ENCODE results near the gene SLC37A1. TPM values are rescaled to one million over a fixed set of nuclear protein-coding genes. Genes with fewer than 3 reads are reported as not detected.

The SLC37A1 gene
- total and polyA plus RNA-seq, 9 of the 15 experiments (the other 6 are each of a cell fraction or from before 2014, with no cell fraction given): 0.06 to 3.4 (median 0.40) TPM

- TF ChIP-seq BRD9 (IDR thresholded peaks at IDR 0.05; ENCODE audit: low read depth, partially characterized antibody) (no peak), U2AF2 (optimal IDR thresholded peaks at IDR 0.05; ENCODE audit: low read depth, low read length) (no peak), NONO (IDR thresholded peaks at IDR 0.05; ENCODE audit: low read depth in 2 of 2, low read length in 1 of 2) (no peak), ELF4 (CRISPR knock-in tag; IDR thresholded peaks at IDR 0.05) (no peak), ZNF668 (CRISPR knock-in tag; IDR thresholded peaks at IDR 0.05) (no peak), CAMTA2 (CRISPR knock-in tag; conservative IDR thresholded peaks at IDR 0.05) (no peak), SRSF9 (IDR thresholded peaks at IDR 0.05; ENCODE audit: borderline replicate concordance, low read depth, low read length) (no peak), ZMIZ1 (IDR thresholded peaks at IDR 0.05; ENCODE audit: low read depth in 2 of 2, low read length in 2 of 2) (no peak), PRPF4 (IDR thresholded peaks at IDR 0.05; ENCODE audit: insufficient read depth, low read depth, low read length, poor library complexity, severe bottlenecking) (no peak), ZNF41 (CRISPR knock-in tag; conservative IDR thresholded peaks at IDR 0.05) (no peak), HEY1 (CRISPR knock-in tag; IDR thresholded peaks at IDR 0.05; ENCODE audit: borderline replicate concordance) (no peak)
Measured at GRCh38 chr21:42541618-42542017, 28.0 kb downstream of the SLC37A1 start (continued).

Data from K562 (cell line).